ENCODE measurements around the gene KRTAP5-5. TPM values are rescaled to one million over a fixed set of nuclear protein-coding genes. Genes with fewer than 3 reads are reported as not detected.
"Not testable (repeated sequence)": the region's sequence is repeated elsewhere in the genome, so short reads cannot be mapped to it uniquely, and the experiment has no call there.

KRTAP5-5 gene
- polyA plus RNA-seq, 1 donor (not counting 4 experiments of a cell fraction or from before 2014, with no cell fraction given) = not detected

DNA sequence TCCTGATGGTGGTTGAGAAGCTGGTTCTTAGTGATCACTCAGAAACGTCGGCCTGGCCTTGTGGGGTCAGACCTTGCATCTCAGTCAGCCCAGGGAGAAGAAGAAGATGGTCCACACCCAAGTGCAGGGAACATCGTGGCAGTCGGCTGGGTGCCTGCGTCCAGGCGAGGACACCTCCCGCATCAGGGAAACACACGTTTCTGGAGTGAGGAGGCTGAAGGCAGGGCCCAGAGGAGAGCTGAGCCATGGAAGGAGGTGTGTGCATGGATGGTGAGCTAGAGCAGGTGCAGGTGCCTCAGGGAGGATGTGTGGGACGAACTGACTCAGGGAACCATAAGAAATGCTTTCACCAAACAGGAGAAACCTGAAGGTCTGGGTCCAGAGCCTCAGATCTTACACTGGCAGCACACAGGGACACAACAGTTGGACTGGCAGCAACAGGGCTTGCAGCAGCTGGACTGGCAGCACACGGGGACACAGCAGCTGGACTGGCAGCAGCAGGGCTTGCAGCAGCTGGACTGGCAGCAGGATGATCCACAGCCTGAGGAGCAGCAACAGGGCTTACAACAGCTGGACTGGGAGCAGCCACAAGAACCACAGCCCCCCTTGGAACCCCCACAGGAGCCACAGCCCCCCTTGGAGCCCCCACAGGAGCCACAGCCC lies 32.1 kb upstream of the KRTAP5-5 start:
- Histone ChIP-seq H3K27ac (ENCODE audit: control insufficient read depth, insufficient read depth, low read length) (no peak overlapping the region), H3K4me3 (ENCODE audit: control insufficient read depth in 2 of 3, extremely low read depth in 1 of 3, insufficient read depth in 2 of 3, low read depth in 1 of 3, low read length in 3 of 3) (no peak overlapping the region), H4K20me1 (ENCODE audit: control insufficient read depth, extremely low read depth, insufficient read depth, low read length) (no peaks in the 10 kb centered on the region), H3K9me3 (ENCODE audit: control insufficient read depth, low read depth, low read length) (no peaks in the 10 kb centered on the region), H3K9me1 (ENCODE audit: control insufficient read depth, extremely low read depth, insufficient read depth, low read length) (no peaks in the 10 kb centered on the region), H3K27me3 (ENCODE audit: control insufficient read depth, extremely low read depth, insufficient read depth, low read length) (peaks cover 5% of the 10 kb centered on the region), H3K36me3 (ENCODE audit: control insufficient read depth in 2 of 2, extremely low read depth in 1 of 2, insufficient read depth in 2 of 2, low read length in 2 of 2) (no peaks in the 10 kb centered on the region), H3K4me2 (ENCODE audit: control insufficient read depth, extremely low read depth, insufficient read depth, low read depth, low read length) (no peak overlapping the region), H3K4me1 (ENCODE audit: control insufficient read depth, extremely low read depth, insufficient read depth, low read length) (no peaks in the 10 kb centered on the region), H2AFZ (ENCODE audit: control insufficient read depth, low read length) (no peak overlapping the region), H3K79me2 (ENCODE audit: control insufficient read depth, insufficient read depth, low read length) (no peaks in the 10 kb centered on the region), H3K9ac (ENCODE audit: control insufficient read depth, extremely low read depth, insufficient read depth, low read length) (no peak overlapping the region)
- DNase-seq (ENCODE audit: low read depth, low spot score) (no peak), FAIRE-seq (no peak)
- dilution Hi-C loops (cut with MboI; ENCODE audit: extremely low pct_ligation_motif_present, low sequenced_read_pairs) = no loop called here
- TF ChIP-seq, protein P1, sequence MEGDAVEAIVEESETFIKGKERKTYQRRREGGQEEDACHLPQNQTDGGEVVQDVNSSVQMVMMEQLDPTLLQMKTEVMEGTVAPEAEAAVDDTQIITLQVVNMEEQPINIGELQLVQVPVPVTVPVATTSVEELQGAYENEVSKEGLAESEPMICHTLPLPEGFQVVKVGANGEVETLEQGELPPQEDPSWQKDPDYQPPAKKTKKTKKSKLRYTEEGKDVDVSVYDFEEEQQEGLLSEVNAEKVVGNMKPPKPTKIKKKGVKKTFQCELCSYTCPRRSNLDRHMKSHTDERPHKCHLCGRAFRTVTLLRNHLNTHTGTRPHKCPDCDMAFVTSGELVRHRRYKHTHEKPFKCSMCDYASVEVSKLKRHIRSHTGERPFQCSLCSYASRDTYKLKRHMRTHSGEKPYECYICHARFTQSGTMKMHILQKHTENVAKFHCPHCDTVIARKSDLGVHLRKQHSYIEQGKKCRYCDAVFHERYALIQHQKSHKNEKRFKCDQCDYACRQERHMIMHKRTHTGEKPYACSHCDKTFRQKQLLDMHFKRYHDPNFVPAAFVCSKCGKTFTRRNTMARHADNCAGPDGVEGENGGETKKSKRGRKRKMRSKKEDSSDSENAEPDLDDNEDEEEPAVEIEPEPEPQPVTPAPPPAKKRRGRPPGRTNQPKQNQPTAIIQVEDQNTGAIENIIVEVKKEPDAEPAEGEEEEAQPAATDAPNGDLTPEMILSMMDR (optimal IDR thresholded peaks at IDR 0.05 in 1 of 3, IDR thresholded peaks at IDR 0.05 in 1 of 3, conservative IDR thresholded peaks at IDR 0.05 in 1 of 3; ENCODE audit: extremely low read depth in 1 of 3, insufficient read depth in 2 of 3, low read length in 3 of 3) = no peak
- TF ChIP-seq EZH2 (IDR thresholded peaks at IDR 0.05; ENCODE audit: low read length) = no peak

DNA sequence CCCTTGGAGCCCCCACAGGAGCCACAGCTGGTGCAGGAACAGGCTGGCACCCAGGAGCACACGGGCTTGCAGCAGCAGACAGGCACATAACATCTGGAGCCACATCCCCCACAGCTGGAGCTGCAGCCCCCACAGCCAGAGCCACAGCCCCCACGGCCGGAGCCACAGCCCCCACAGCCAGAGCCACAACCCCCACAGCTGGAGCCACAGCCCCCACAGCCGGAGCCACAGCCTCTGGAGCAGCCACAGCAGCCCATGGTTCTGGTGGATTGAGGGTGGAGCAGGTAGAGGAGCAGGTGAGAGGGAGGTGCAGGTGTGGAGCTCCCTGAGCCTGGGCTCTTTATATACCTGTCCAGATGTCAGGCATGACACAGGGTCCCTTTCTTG lies 31.6 kb upstream of the KRTAP5-5 start, which contains the start of gene KRTAP5-2:
Gene KRTAP5-2 (minus strand): TSS at position 301 of the 387 bp plus-strand sequence. CDS start 44 bp downstream, at position 257.
- Histone ChIP-seq H2AFZ (ENCODE audit: control insufficient read depth, low read length) (no peak within 1 kb of the TSS), H3K36me3 (ENCODE audit: control insufficient read depth in 2 of 2, extremely low read depth in 1 of 2, insufficient read depth in 2 of 2, low read length in 2 of 2) (no peaks in the 10 kb centered on the region), H3K9me1 (ENCODE audit: control insufficient read depth, extremely low read depth, insufficient read depth, low read length) (no peaks in the 10 kb centered on the region), H3K79me2 (ENCODE audit: control insufficient read depth, insufficient read depth, low read length) (no peaks in the 10 kb centered on the region), H3K27ac (ENCODE audit: control insufficient read depth, insufficient read depth, low read length) (no peak within 1 kb of the TSS), H3K27me3 (ENCODE audit: control insufficient read depth, extremely low read depth, insufficient read depth, low read length) (peaks cover 5% of the 10 kb centered on the region), H3K4me1 (ENCODE audit: control insufficient read depth, extremely low read depth, insufficient read depth, low read length) (no peaks in the 10 kb centered on the region), H4K20me1 (ENCODE audit: control insufficient read depth, extremely low read depth, insufficient read depth, low read length) (no peaks in the 10 kb centered on the region), H3K9me3 (ENCODE audit: control insufficient read depth, low read depth, low read length) (no peaks in the 10 kb centered on the region), H3K4me2 (ENCODE audit: control insufficient read depth, extremely low read depth, insufficient read depth, low read depth, low read length) (no peak within 1 kb of the TSS), H3K9ac (ENCODE audit: control insufficient read depth, extremely low read depth, insufficient read depth, low read length) (no peak within 1 kb of the TSS), H3K4me3 (ENCODE audit: control insufficient read depth in 2 of 3, extremely low read depth in 1 of 3, insufficient read depth in 2 of 3, low read depth in 1 of 3, low read length in 3 of 3) (no peak within 1 kb of the TSS)
- FAIRE-seq = no peak
- dilution Hi-C loops (cut with MboI; ENCODE audit: extremely low pct_ligation_motif_present, low sequenced_read_pairs) = no loop called here
- no peak for DNase-seq (ENCODE audit: low read depth, low spot score)
- no peak for TF ChIP-seq EZH2 (IDR thresholded peaks at IDR 0.05; ENCODE audit: low read length)
- TF ChIP-seq, protein P1 (optimal IDR thresholded peaks at IDR 0.05 in 1 of 3, IDR thresholded peaks at IDR 0.05 in 1 of 3, conservative IDR thresholded peaks at IDR 0.05 in 1 of 3; ENCODE audit: extremely low read depth in 1 of 3, insufficient read depth in 2 of 3, low read length in 3 of 3) = no peak

DNA sequence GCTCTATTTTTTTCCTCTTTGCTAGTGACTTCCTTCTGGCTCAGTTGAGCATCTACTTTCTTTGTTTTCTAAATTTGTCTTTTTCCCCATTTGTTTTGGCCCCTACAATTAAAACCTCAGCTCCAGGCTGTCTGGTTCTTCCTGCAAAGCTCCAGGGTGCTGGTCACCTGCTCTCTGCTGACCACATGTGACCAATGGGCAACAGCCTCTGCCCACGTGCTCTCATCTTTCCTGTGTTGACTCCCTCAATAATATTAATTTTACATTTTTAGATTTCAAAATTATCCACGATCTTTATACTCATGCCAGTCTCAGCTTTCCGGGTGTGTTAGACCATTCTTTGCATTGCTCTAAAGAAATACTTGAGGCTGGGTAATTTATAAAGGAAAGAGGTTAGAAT lies 31.2 kb upstream of the KRTAP5-5 start:
- H3K4me2 ChIP-seq (ENCODE audit: control insufficient read depth, extremely low read depth, insufficient read depth, low read depth, low read length); FAIRE-seq; dilution Hi-C loops (cut with MboI; ENCODE audit: extremely low pct_ligation_motif_present, low sequenced_read_pairs); H3K4me1 ChIP-seq (ENCODE audit: control insufficient read depth, extremely low read depth, insufficient read depth, low read length); H3K9me1 ChIP-seq (ENCODE audit: control insufficient read depth, extremely low read depth, insufficient read depth, low read length); H2AFZ ChIP-seq (ENCODE audit: control insufficient read depth, low read length); H3K27ac ChIP-seq (ENCODE audit: control insufficient read depth, insufficient read depth, low read length); H3K9ac ChIP-seq (ENCODE audit: control insufficient read depth, extremely low read depth, insufficient read depth, low read length); H3K27me3 ChIP-seq (ENCODE audit: control insufficient read depth, extremely low read depth, insufficient read depth, low read length); H3K9me3 ChIP-seq (ENCODE audit: control insufficient read depth, low read depth, low read length); H3K4me3 ChIP-seq (ENCODE audit: control insufficient read depth in 2 of 3, extremely low read depth in 1 of 3, insufficient read depth in 2 of 3, low read depth in 1 of 3, low read length in 3 of 3); H4K20me1 ChIP-seq (ENCODE audit: control insufficient read depth, extremely low read depth, insufficient read depth, low read length); H3K36me3 ChIP-seq (ENCODE audit: control insufficient read depth in 2 of 2, extremely low read depth in 1 of 2, insufficient read depth in 2 of 2, low read length in 2 of 2); DNase-seq (ENCODE audit: low read depth, low spot score); H3K79me2 ChIP-seq (ENCODE audit: control insufficient read depth, insufficient read depth, low read length): not testable (repeated sequence)
